Endothelial cell (in vitro differentiated cells): ENCODE results near the gene CPED1. TPM values are rescaled to one million over a fixed set of nuclear protein-coding genes. Genes with fewer than 3 reads are reported as not detected.
"Not testable (repeated sequence)": the region's sequence is repeated elsewhere in the genome, so short reads cannot be mapped to it uniquely, and the experiment has no call there.

Experiments used
- DNase-seq: peaks from one replicate; pipeline ENCODE4 v3.0.0; 2021; ENCODE audit warnings: low spot score
- H3K27ac Mint-ChIP-seq: one replicate; pipeline ENCODE4 v1.8.0; 2021; ENCODE audit warnings: mixed read lengths, inconsistent platforms; ENCODE audit not compliant: unreplicated experiment
- H3K27me3 Mint-ChIP-seq: one replicate; pipeline ENCODE4 v1.8.0; 2021; ENCODE audit warnings: mild to moderate bottlenecking, moderate library complexity, mixed read lengths, inconsistent platforms; ENCODE audit not compliant: unreplicated experiment
- H3K36me3 Mint-ChIP-seq: one replicate; pipeline ENCODE4 v1.8.0; 2021; ENCODE audit warnings: mild to moderate bottlenecking, low read depth, mixed read lengths, inconsistent platforms; ENCODE audit not compliant: unreplicated experiment
- H3K4me1 Mint-ChIP-seq: one replicate; pipeline ENCODE4 v1.8.0; 2021; ENCODE audit warnings: mild to moderate bottlenecking, mixed read lengths, inconsistent platforms; ENCODE audit not compliant: unreplicated experiment
- H3K4me3 Mint-ChIP-seq: one replicate; pipeline ENCODE4 v1.8.0; 2021; ENCODE audit warnings: mild to moderate bottlenecking, mixed read lengths, inconsistent platforms; ENCODE audit not compliant: unreplicated experiment
- H3K9me3 Mint-ChIP-seq: one replicate; pipeline ENCODE4 v1.8.0; 2021; ENCODE audit warnings: mixed read lengths, inconsistent platforms; ENCODE audit not compliant: unreplicated experiment
- total RNA-seq: library from RNA; stranded (reverse); fragmentation: NEBNext Ultra II Directional; extraction: Animal tissue kit (Norgen Biotek cat#: 25700); gene quantifications from one replicate; pipeline ENCODE4 v1.2.1, GENCODE V29; 2021; ENCODE audit not compliant: unreplicated experiment
- TF ChIP-seq, protein P1 (sequence below): fragments of 200-600 bp; sonication (generic); IDR thresholded peaks from one replicate; pipeline ENCODE4 v1.5.0; 2021; ENCODE audit warnings: antibody characterized with exemption; ENCODE audit not compliant: unreplicated experiment

Gene CPED1
- total RNA-seq, 1 donor from 2014 or later = 1.8 TPM

DNA sequence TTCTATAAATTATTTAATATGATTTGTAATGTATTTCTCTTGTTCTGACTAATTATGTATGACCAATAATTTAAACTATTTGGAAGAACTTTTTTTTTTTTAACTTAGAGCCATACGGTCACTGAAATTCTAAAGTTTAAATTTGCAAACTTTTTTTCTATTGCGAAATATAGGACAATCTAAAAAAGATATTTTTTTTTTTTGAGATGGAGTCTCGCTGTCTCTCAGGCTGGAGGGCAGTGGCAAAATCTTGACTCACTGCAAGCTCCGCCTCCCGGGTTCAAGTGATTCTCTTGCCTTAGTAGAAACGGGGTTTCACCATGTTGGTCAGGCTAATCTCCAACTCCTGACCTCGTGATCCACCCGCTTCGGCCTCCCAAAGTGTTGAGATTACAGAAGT lies 130.5 kb downstream of the CPED1 start:
- no peak overlapping the region for H3K4me3 Mint-ChIP-seq
- TF ChIP-seq, protein P1, sequence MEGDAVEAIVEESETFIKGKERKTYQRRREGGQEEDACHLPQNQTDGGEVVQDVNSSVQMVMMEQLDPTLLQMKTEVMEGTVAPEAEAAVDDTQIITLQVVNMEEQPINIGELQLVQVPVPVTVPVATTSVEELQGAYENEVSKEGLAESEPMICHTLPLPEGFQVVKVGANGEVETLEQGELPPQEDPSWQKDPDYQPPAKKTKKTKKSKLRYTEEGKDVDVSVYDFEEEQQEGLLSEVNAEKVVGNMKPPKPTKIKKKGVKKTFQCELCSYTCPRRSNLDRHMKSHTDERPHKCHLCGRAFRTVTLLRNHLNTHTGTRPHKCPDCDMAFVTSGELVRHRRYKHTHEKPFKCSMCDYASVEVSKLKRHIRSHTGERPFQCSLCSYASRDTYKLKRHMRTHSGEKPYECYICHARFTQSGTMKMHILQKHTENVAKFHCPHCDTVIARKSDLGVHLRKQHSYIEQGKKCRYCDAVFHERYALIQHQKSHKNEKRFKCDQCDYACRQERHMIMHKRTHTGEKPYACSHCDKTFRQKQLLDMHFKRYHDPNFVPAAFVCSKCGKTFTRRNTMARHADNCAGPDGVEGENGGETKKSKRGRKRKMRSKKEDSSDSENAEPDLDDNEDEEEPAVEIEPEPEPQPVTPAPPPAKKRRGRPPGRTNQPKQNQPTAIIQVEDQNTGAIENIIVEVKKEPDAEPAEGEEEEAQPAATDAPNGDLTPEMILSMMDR = no peak
- no peaks in the 10 kb centered on the region for H3K36me3 Mint-ChIP-seq
- H3K9me3 Mint-ChIP-seq = no peaks in the 10 kb centered on the region
- no peak overlapping the region for H3K27ac Mint-ChIP-seq
- H3K4me1 Mint-ChIP-seq = no peaks in the 10 kb centered on the region
- no peaks in the 10 kb centered on the region for H3K27me3 Mint-ChIP-seq
- DNase-seq = no peak

DNA sequence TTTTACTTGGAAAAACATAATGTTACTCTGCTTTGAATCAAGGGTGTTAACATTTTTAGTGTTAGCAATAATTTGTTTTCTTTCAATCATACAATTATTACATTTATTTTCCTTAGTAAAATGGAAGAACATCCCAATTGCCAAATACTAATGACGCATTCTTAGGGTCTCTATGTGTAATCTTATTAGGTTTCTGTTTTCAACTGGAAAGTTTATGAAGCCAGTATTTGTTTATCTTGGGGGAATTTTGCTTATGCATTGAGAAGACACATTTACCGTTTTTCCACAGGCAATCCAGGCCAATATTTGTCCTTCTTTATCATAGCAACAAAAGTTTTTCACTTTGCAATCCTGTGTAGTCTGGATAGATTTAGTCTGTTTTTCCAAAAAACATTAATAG lies 134.5 kb downstream of the CPED1 start:
- Mint-ChIP-seq H3K4me1 (no peaks in the 10 kb centered on the region), H3K27ac (no peak overlapping the region), H3K27me3 (no peaks in the 10 kb centered on the region), H3K4me3 (no peak overlapping the region), H3K36me3 (no peaks in the 10 kb centered on the region), H3K9me3 (no peaks in the 10 kb centered on the region)
- no peak for DNase-seq
- TF ChIP-seq, protein P1 = no peak

DNA sequence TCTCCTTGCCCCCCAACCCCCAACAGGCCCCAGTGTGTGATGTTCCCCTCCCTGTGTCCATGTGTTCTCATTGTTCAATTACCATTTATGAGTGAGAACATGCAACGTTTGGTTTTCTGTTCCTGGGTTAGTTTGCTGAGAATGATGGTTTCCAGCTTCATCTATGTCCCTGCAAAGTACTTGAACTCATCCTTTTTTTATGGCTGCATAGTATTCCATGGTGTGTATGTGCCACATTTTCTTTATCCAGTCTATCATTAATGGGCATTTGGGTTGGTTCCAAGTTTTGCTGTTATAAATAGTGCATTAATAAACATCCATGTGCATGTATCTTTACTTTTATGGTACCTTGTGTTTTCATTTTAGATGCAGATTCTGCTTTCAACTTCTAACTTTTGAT lies 136.9 kb downstream of the CPED1 start:
- H3K36me3 Mint-ChIP-seq, H3K4me3 Mint-ChIP-seq, H3K4me1 Mint-ChIP-seq, H3K9me3 Mint-ChIP-seq, DNase-seq, H3K27me3 Mint-ChIP-seq, H3K27ac Mint-ChIP-seq: not testable (repeated sequence)

DNA sequence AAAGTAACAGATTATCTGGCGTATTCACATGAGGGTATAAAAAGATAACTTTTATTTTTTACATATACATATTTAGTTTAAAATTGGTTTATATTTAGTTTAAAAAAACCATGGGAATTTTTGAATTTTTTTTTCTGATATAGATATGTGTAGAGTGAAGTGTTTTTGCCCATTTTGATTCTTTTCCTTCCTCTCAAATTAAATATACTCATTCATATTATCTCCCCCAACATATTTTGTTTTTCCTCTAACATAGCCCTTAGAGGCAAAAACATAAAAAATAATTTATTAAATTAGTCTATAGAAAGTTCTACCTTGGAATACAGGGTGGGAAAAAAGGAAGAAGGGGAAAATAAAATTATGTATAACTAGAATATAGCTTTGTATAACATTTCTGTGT lies 137.7 kb downstream of the CPED1 start:
- TF ChIP-seq, protein P1 = no peak
- Mint-ChIP-seq H3K27ac (no peak overlapping the region), H3K4me3 (no peak overlapping the region), H3K36me3 (no peaks in the 10 kb centered on the region), H3K27me3 (no peaks in the 10 kb centered on the region), H3K9me3 (no peaks in the 10 kb centered on the region), H3K4me1 (peaks cover 8% of the 10 kb centered on the region)
- no peak for DNase-seq

DNA sequence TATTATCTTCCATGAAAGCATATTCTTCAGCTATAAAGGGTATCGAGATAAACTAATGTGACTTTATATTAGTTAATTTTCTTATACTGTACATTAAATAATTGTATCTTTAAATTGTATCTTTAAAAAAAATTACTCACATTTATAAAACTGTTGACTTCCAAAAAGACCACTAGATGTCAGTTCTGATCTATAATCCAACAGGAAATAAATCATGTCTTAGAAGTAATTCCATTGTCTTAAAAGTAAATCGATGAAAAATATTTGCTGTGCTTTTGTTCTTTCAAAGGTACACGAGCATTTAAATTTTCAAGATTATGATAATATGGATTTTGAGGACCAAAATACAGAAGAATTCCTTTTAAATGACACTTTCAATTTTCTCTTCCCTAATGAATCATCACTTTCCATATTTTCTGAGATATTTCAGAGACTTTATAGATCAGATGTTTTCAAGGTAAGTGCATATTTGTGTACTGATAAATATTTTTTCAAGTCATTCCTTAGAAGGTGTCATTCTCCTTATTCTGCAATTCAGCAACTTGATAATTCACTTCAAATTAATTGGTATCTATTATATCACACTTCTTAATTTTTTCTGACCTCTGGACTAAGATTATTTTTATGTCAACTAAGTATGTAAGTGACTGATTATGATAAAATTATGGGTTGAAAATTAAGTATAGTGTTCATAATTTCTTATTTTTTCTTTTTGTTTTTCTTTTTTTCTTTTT lies 138.5 kb downstream of the CPED1 start:
- TF ChIP-seq, protein P1 = peak; percentile 22
- Mint-ChIP-seq H3K36me3 (no peaks in the 10 kb centered on the region), H3K27ac (no peak overlapping the region), H3K9me3 (no peaks in the 10 kb centered on the region), H3K27me3 (no peaks in the 10 kb centered on the region), H3K4me1 (peaks cover 14% of the 10 kb centered on the region), H3K4me3 (no peak overlapping the region)
- no peak for DNase-seq
